DND-41 (cell line): Measurements from ENCODE around the gene NUP210L.

Source experiments
- ATAC-seq: fragments of 200-7000 bp; cut with Tn5 transposase; 3 replicates; pipeline ENCODE4 v1.9.1; 2021; ENCODE audit warnings: low read depth; ENCODE audit not compliant: insufficient read depth
- DNase-seq: peaks from one replicate; pipeline ENCODE4 v3.0.0-alpha.2; 2020
- H2AFZ ChIP-seq: 2 replicates; pipeline ENCODE4 v1.6.0; 2012; ENCODE audit warnings: low read depth, low read length
- H3K27ac ChIP-seq: 2 replicates; pipeline ENCODE4 v1.5.1; 2012; ENCODE audit warnings: low read length, inconsistent platforms
- H3K27me3 ChIP-seq: fragments of 200-600 bp; sonication (generic); 2 replicates; pipeline ENCODE4 v1.6.0; 2012; ENCODE audit warnings: low read length, mild to moderate bottlenecking, inconsistent platforms; ENCODE audit not compliant: insufficient read depth, poor library complexity
- H3K36me3 ChIP-seq: 2 replicates; pipeline ENCODE4 v1.5.1; 2012; ENCODE audit warnings: low read length, inconsistent platforms; ENCODE audit not compliant: insufficient read depth
- H3K4me1 ChIP-seq: 2 replicates; pipeline ENCODE4 v1.5.1; 2012; ENCODE audit warnings: mild to moderate bottlenecking, low read length; ENCODE audit not compliant: insufficient read depth
- H3K4me2 ChIP-seq: 2 replicates; pipeline ENCODE4 v1.6.0; 2012; ENCODE audit warnings: mild to moderate bottlenecking, moderate library complexity, low read length, inconsistent platforms; ENCODE audit not compliant: insufficient read depth
- H3K4me3 ChIP-seq, 2 experiments: fragments of 200-600 bp in 1 of 2; shearing (Covaris generic) in 1 of 2; 2 replicates each; pipeline ENCODE4 v1.5.1; 2012 to 2016; ENCODE audit warnings: inconsistent platforms in 2 of 2, low read length in 2 of 2, mild to moderate bottlenecking in 2 of 2, low read depth in 1 of 2, moderate library complexity in 1 of 2
- H3K79me2 ChIP-seq: 2 replicates; pipeline ENCODE4 v1.6.0; 2012; ENCODE audit warnings: low read length, inconsistent platforms; ENCODE audit not compliant: insufficient read depth
- H3K9ac ChIP-seq: 2 replicates; pipeline ENCODE4 v1.6.0; 2012; ENCODE audit warnings: low read depth, mild to moderate bottlenecking, inconsistent platforms, low read length, moderate library complexity
- H3K9me3 ChIP-seq: 2 replicates; pipeline ENCODE4 v1.5.1; 2012; ENCODE audit warnings: low read length, moderate library complexity, mild to moderate bottlenecking, inconsistent platforms; ENCODE audit not compliant: insufficient read depth, severe bottlenecking
- H4K20me1 ChIP-seq: 2 replicates; pipeline ENCODE4 v1.6.0; 2012; ENCODE audit warnings: low read length; ENCODE audit not compliant: insufficient read depth
- EZH2 ChIP-seq: IDR thresholded peaks from 3 replicates; pipeline ENCODE4 v1.6.1; 2012; ENCODE audit warnings: borderline replicate concordance, low read depth, mild to moderate bottlenecking, moderate library complexity, low read length, inconsistent platforms; ENCODE audit not compliant: severe bottlenecking
- TF ChIP-seq, protein P1 (sequence below): IDR thresholded peaks from 2 replicates; pipeline ENCODE4 v1.5.1; 2012; ENCODE audit warnings: borderline replicate concordance, low read length, moderate library complexity, mild to moderate bottlenecking; ENCODE audit not compliant: poor library complexity, severe bottlenecking; ENCODE audit errors: extremely low read depth

Gene NUP210L

DNA sequence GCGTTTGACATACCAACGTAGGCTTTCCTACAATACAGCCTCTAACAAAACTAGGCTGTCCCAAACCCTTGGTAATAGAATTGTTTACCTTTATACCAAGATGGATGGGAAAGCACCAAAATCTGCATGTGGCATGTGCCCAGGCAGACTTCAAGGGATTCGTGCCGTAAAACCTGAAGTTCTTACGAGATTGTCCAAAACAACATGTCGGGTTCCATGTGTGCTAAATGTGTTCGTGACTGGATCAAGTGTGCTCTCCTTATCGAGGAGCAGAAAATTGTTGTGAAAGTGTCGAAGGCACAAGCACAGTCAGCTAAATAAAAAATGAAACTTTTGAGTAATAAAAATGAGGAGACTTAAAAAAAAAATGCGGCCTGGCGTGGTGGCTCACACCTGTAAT lies 159.2 kb downstream of the NUP210L start:
- Histone ChIP-seq H4K20me1 (peaks cover 10% of the 10 kb centered on the region; the same call in 1 of the 2 replicates), H3K4me2 (no peak overlapping the region), H3K79me2 (peaks cover 22% of the 10 kb centered on the region), H3K9me3 (no peaks in the 10 kb centered on the region), H3K36me3 (peaks cover 45% of the 10 kb centered on the region), H3K4me1 (peaks cover 19% of the 10 kb centered on the region), H3K27ac (no peak overlapping the region), H2AFZ (no peak overlapping the region), H3K27me3 (no peaks in the 10 kb centered on the region), H3K9ac (no peak overlapping the region), H3K4me3 (no peak overlapping the region)
- no peak for DNase-seq
- no peak for ATAC-seq
- TF ChIP-seq, protein P1, sequence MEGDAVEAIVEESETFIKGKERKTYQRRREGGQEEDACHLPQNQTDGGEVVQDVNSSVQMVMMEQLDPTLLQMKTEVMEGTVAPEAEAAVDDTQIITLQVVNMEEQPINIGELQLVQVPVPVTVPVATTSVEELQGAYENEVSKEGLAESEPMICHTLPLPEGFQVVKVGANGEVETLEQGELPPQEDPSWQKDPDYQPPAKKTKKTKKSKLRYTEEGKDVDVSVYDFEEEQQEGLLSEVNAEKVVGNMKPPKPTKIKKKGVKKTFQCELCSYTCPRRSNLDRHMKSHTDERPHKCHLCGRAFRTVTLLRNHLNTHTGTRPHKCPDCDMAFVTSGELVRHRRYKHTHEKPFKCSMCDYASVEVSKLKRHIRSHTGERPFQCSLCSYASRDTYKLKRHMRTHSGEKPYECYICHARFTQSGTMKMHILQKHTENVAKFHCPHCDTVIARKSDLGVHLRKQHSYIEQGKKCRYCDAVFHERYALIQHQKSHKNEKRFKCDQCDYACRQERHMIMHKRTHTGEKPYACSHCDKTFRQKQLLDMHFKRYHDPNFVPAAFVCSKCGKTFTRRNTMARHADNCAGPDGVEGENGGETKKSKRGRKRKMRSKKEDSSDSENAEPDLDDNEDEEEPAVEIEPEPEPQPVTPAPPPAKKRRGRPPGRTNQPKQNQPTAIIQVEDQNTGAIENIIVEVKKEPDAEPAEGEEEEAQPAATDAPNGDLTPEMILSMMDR: no peak
- no peak for TF ChIP-seq EZH2

DNA sequence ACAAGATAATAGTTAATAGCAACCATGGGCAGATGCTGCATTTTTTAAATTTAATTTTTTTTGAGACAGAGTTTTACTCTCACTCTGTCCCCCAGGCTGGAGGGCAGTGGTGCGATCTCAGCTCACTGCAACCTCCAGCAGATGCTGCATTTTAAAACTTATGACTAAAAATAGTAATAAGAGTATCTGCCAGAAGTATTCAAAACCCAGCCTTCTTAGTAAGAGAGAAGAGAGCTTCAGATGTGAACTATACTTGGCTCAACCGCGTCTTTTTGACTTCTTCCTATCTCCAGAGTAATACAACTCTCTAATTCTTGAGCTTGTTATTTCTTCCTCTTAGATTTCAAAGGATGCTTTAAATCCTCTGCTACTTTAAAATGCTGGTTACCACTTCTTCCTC lies 159.7 kb downstream of the NUP210L start:
- Histone ChIP-seq H3K27me3 (no peaks in the 10 kb centered on the region), H3K9ac (no peak overlapping the region), H3K79me2 (peaks cover 22% of the 10 kb centered on the region), H3K27ac (no peak overlapping the region), H3K4me2 (no peak overlapping the region), H3K9me3 (no peaks in the 10 kb centered on the region), H3K36me3 (peaks cover 45% of the 10 kb centered on the region), H3K4me3 (no peak overlapping the region), H2AFZ (no peak overlapping the region), H4K20me1 (peaks cover 10% of the 10 kb centered on the region; the same call in 1 of the 2 replicates), H3K4me1 (peaks cover 21% of the 10 kb centered on the region)
- DNase-seq (no peak), ATAC-seq (no peak)
- TF ChIP-seq, protein P1: no peak
- no peak for TF ChIP-seq EZH2

DNA sequence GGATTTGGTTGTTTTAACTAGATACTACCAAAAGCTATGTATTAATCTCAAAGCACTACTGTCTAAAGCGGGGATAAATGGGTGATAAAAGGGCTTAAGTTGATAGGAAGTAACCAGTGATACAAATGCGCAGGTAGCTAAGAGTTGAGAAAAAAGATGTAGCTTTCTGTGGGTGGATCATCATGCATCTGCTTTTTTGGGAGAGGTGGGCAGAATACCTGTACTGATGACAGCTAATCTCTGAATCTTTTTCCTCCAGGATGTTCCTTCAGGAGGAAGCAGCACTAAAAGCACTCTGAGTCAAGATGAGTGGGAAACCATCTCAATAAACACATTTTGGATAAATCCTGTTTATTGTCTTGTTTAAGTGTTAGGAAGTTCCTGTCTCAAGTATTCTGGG lies 163.1 kb downstream of the NUP210L start:
- peaks cover 10% of the 10 kb centered on the region; the same call in 1 of the 2 replicates for H4K20me1 ChIP-seq
- peaks cover 22% of the 10 kb centered on the region for H3K79me2 ChIP-seq
- no peaks in the 10 kb centered on the region for H3K27me3 ChIP-seq
- no peak overlapping the region for H2AFZ ChIP-seq
- ATAC-seq (no peak), DNase-seq (no peak)
- peaks cover 45% of the 10 kb centered on the region for H3K36me3 ChIP-seq
- H3K4me1 ChIP-seq: peaks cover 34% of the 10 kb centered on the region
- H3K9me3 ChIP-seq: no peaks in the 10 kb centered on the region
- TF ChIP-seq, protein P1: no peak
- no peak for TF ChIP-seq EZH2
- H3K9ac ChIP-seq: peak overlapping the region; percentile 63
- H3K4me3 ChIP-seq: peak overlapping the region; percentile 53 to 66; a peak in 3 of 4 replicates
- peak overlapping the region; percentile 68 for H3K4me2 ChIP-seq
- H3K27ac ChIP-seq: peak overlapping the region; percentile 86; the same call in 1 of the 2 replicates

DNA sequence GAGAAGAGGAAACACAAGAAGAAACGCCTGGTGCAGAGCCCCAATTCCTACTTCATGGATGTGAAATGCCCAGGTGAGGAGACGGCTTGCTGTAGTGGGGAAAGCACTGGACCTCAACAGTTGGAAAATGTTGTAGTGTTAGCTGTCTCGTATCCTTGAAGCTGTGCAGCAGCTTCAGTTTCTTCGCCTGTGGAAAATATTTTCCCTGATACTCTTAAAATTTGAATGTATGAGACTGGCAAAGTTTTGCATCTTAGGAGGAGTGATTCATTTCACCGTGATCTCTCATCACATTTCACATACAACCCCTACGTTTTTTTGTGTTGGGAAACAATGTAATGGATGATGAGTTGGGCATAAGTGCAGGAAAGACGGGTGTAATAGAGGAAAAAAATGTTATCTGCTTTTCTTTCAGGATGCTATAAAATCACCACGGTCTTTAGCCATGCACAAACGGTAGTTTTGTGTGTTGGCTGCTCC lies 163.7 kb downstream of the NUP210L start:
- H3K36me3 ChIP-seq: peaks cover 45% of the 10 kb centered on the region
- H2AFZ ChIP-seq: 0 out of 2 replicates have a peak overlapping the region, but pooled peaks have one; percentile 67
- H4K20me1 ChIP-seq: peaks cover 10% of the 10 kb centered on the region; the same call in 1 of the 2 replicates

More for the DNA sequence above, 163.7 kb downstream of the NUP210L start:
- TF ChIP-seq, protein P1: no peak
- no peak for TF ChIP-seq EZH2
- Histone ChIP-seq H3K79me2 (peaks cover 22% of the 10 kb centered on the region), H3K9me3 (no peaks in the 10 kb centered on the region), H3K4me3 (peak overlapping the region; percentile 53 to 66), H3K4me1 (peaks cover 39% of the 10 kb centered on the region), H3K27me3 (no peaks in the 10 kb centered on the region), H3K9ac (peak overlapping the region; percentile 63), H3K4me2 (peak overlapping the region; percentile 68), H3K27ac (peak overlapping the region; percentile 86)
- no peak for ATAC-seq
- no peak for DNase-seq
